ENCODE measurements around the gene L1TD1. TPM values are rescaled to one million over a fixed set of nuclear protein-coding genes. Genes with fewer than 3 reads are reported as not detected.

The L1TD1 gene
- total RNA-seq, 2 experiments from 2014 or later, result 0.07 to 0.09 TPM

Other genes starting within 250 kb of the L1TD1 start
- gene KANK4, start 124.6 kb downstream of the L1TD1 start, total RNA-seq, result not detected
- gene USP1, start 242.2 kb downstream of the L1TD1 start, total RNA-seq, result 10 to 100 TPM; 62.4 to 73.4 TPM